OCI-LY7 (cell line): Measurements from ENCODE around the gene HCK. TPM values are rescaled to one million over a fixed set of nuclear protein-coding genes. Genes with fewer than 3 reads are reported as not detected.
"Not testable (repeated sequence)": the region's sequence is repeated elsewhere in the genome, so short reads cannot be mapped to it uniquely, and the experiment has no call there.

Experiments used
- BruUV-seq: library from RNA; stranded (reverse); fragments of 400-500 nt; replicated peaks from 2 replicates; lab custom pipeline; 2021; lab: Mats Ljungman, UMichigan
- CTCF ChIA-PET: fragments of 300-600 bp; sonication (Branson Sonifier 250); formaldehyde crosslinking; loops from one replicate; lab custom pipeline; 2022; ENCODE audit warnings: antibody characterized with exemption; ENCODE audit not compliant: unreplicated experiment; lab: Charles Lee
- POLR2A ChIA-PET: fragments of 300-600 bp; sonication (Branson Sonifier 250); formaldehyde crosslinking; loops from one replicate; lab custom pipeline; 2022; ENCODE audit warnings: antibody characterized with exemption; lab: Charles Lee
- DNase-seq: peaks from one replicate; pipeline ENCODE4 v3.0.0-alpha.2; 2015; ENCODE audit warnings: low spot score
- H2AFZ ChIP-seq: fragments of 200-600 bp; sonication (generic), shearing (Covaris generic); 2 replicates; pipeline ENCODE4 v1.6.1; 2014; ENCODE audit warnings: mild to moderate bottlenecking, antibody characterized with exemption, low read length, moderate library complexity
- H3K27ac ChIP-seq: fragments of 200-600 bp; sonication (generic); 2 replicates; pipeline ENCODE4 v1.5.1; 2014; ENCODE audit warnings: mixed run types, low read depth, mild to moderate bottlenecking, moderate library complexity, low read length, inconsistent platforms; ENCODE audit not compliant: poor library complexity, severe bottlenecking
- H3K36me3 ChIP-seq: fragments of 200-600 bp; sonication (generic); 2 replicates; pipeline ENCODE4 v1.6.1; 2014; ENCODE audit warnings: mild to moderate bottlenecking, antibody characterized with exemption, low read length, moderate library complexity, mixed read lengths; ENCODE audit not compliant: insufficient read depth
- H3K4me1 ChIP-seq: fragments of 200-600 bp; sonication (generic); 2 replicates; pipeline ENCODE4 v1.5.1; 2014; ENCODE audit warnings: mild to moderate bottlenecking, low read length; ENCODE audit not compliant: insufficient read depth, poor library complexity, severe bottlenecking
- H3K4me2 ChIP-seq: fragments of 200-600 bp; sonication (generic); 2 replicates; pipeline ENCODE4 v1.6.1; 2014; ENCODE audit warnings: mild to moderate bottlenecking, low read length
- H3K4me3 ChIP-seq: fragments of 200-600 bp; sonication (generic); 2 replicates; pipeline ENCODE4 v1.5.1; 2014; ENCODE audit warnings: mild to moderate bottlenecking, low read depth, low read length; ENCODE audit not compliant: poor library complexity, severe bottlenecking
- H3K79me2 ChIP-seq: fragments of 200-600 bp; sonication (generic); 2 replicates; pipeline ENCODE4 v1.6.1; 2016; ENCODE audit warnings: low read depth, mild to moderate bottlenecking, low read length, moderate library complexity, mixed read lengths; ENCODE audit not compliant: insufficient read depth
- H3K9me2 ChIP-seq: fragments of 200-600 bp; sonication (generic); 2 replicates; pipeline ENCODE4 v1.6.1; 2016; ENCODE audit warnings: mild to moderate bottlenecking, low read length, mixed read lengths; ENCODE audit not compliant: insufficient read depth
- H3K9me3 ChIP-seq: fragments of 200-600 bp; sonication (generic); 2 replicates; pipeline ENCODE4 v1.6.1; 2014; ENCODE audit warnings: mild to moderate bottlenecking, mixed run types, low read length, mixed read lengths
- H4K20me1 ChIP-seq: fragments of 200-600 bp; sonication (generic); 2 replicates; pipeline ENCODE4 v1.6.1; 2014; ENCODE audit warnings: mild to moderate bottlenecking, antibody characterized with exemption, low read length, moderate library complexity, mixed read lengths; ENCODE audit not compliant: insufficient read depth
- CTCF ChIP-seq: fragments of 200-600 bp; sonication (generic); conservative IDR thresholded peaks from 2 replicates; pipeline ENCODE4 v1.5.1; 2014; ENCODE audit warnings: mild to moderate bottlenecking, antibody characterized with exemption, low read length, moderate library complexity, mixed read lengths
- EZH2phosphoT487 ChIP-seq: fragments of 200-600 bp; sonication (generic); IDR thresholded peaks from 2 replicates; pipeline ENCODE4 v1.6.1; 2018; ENCODE audit warnings: low read depth, borderline replicate concordance, mild to moderate bottlenecking, mixed run types, antibody characterized with exemption, low read length, moderate library complexity, mixed read lengths
- intact Hi-C: fragments of 100-400 bp; cut with micrococcal nuclease; formaldehyde crosslinking; loops from one replicate; pipeline ENCODE4 v1.10.0; 2022; ENCODE audit not compliant: unreplicated experiment
- total RNA-seq, 2 experiments: library from RNA; depleted of rRNA in 1 of 2; stranded (reverse); fragments of >200 nt in 1 of 2; shearing (Covaris generic) in 1 of 2; gene quantifications; 2 replicates each; pipeline ENCODE4 v1.2.3, GENCODE V29; 2014 to 2022

The HCK gene
- total RNA-seq, 2 experiments from 2014 or later, result 0.19 to 3.2 TPM

- Histone ChIP-seq H2AFZ (no peak overlapping the region), H3K9me2 (no peaks in the 10 kb centered on the region), H3K4me2 (no peak overlapping the region), H3K4me1 (no peaks in the 10 kb centered on the region), H3K9me3 (no peaks in the 10 kb centered on the region), H3K27ac (no peak overlapping the region), H4K20me1 (0 out of 2 replicates have a peak, but pooled peaks cover 6% of the 10 kb centered on the region), H3K79me2 (peaks cover 58% of the 10 kb centered on the region), H3K36me3 (peaks cover 36% of the 10 kb centered on the region), H3K4me3 (no peak overlapping the region)
- no TSS peak for BruUV-seq
- no peak for TF ChIP-seq EZH2phosphoT487
- POLR2A ChIA-PET, result interaction anchor here (0.5 to 1.5 kb wide), 4 partner anchors 9 to 239 kb away, joined by 3 to 4 read pairs (median 4); no protein-coding TSS in a partner anchor
- CTCF ChIA-PET, result no interaction called here
- intact Hi-C loops, result no loop called here
- DNase-seq, result no peak
Measured at GRCh38 chr20:32119734-32120133, 67.7 kb downstream of the HCK start.

- CTCF ChIA-PET, result interaction anchor here (0.6 kb wide), 1 partner anchor 20 kb away, joined by 6 read pairs; no protein-coding TSS in a partner anchor
- Histone ChIP-seq H3K36me3 (peaks cover 25% of the 10 kb centered on the region), H3K79me2 (peaks cover 40% of the 10 kb centered on the region)
- H4K20me1 ChIP-seq, POLR2A ChIA-PET, H2AFZ ChIP-seq, H3K9me2 ChIP-seq, BruUV-seq, H3K4me3 ChIP-seq, H3K4me2 ChIP-seq, H3K27ac ChIP-seq, H3K4me1 ChIP-seq, intact Hi-C loops, DNase-seq, H3K9me3 ChIP-seq: not testable (repeated sequence)
Measured at GRCh38 chr20:32121908-32122307, 69.9 kb downstream of the HCK start.

DNA sequence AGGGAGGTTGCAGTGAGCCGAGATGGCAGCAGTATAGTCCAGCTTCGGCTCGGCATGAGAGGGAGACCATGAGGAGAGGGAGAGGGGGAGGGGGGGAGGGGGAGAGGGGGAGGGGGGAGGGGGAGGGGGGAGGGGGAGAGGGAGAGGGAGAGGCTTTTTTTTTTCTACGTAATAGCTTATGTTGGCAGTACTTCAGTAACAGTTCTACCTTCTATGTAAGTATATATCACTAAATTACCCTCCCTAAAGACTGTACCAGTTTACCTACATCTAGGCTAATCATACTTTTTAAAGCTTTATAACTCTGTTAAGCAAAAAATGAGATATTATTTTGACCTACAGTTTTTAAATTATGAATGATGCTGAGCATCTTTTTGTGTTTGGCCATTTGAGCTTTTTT lies 71.0 kb downstream of the HCK start:
- no peaks in the 10 kb centered on the region for H3K9me2 ChIP-seq
- H3K79me2 ChIP-seq, result peaks cover 30% of the 10 kb centered on the region; the same call in 1 of the 2 replicates
- H3K4me1 ChIP-seq, result no peaks in the 10 kb centered on the region
- DNase-seq, result no peak
- POLR2A ChIA-PET, result no interaction called here
- CTCF ChIA-PET, result no interaction called here
- no peak overlapping the region for H3K4me3 ChIP-seq
- no peaks in the 10 kb centered on the region for H4K20me1 ChIP-seq
- intact Hi-C loops, result no loop called here
- no peak overlapping the region for H3K27ac ChIP-seq
- no peaks in the 10 kb centered on the region for H3K9me3 ChIP-seq
- no peak for TF ChIP-seq CTCF
- no peak for TF ChIP-seq EZH2phosphoT487
- BruUV-seq, result no TSS peak
- H2AFZ ChIP-seq, result no peak overlapping the region
- peaks cover 25% of the 10 kb centered on the region for H3K36me3 ChIP-seq
- H3K4me2 ChIP-seq, result no peak overlapping the region
